Neural progenitor cell (in vitro differentiated cells): ENCODE data around the gene EYS. TPM values are rescaled to one million over a fixed set of nuclear protein-coding genes. Genes with fewer than 3 reads are reported as not detected.

Source experiments
- DNase-seq: peaks from one replicate; pipeline ENCODE4 v3.0.0-alpha.2; 2016; ENCODE audit warnings: low spot score
- H2AFZ ChIP-seq: fragments of 200-600 bp; sonication (generic); replicated peaks from 2 replicates; pipeline ENCODE4 v1.6.1; 2016; ENCODE audit warnings: antibody characterized with exemption
- H3F3A ChIP-seq: fragments of 200-600 bp; sonication (generic); 2 replicates; pipeline ENCODE4 v1.6.1; 2016; ENCODE audit warnings: antibody characterized with exemption, low read depth
- H3K27ac ChIP-seq: fragments of 200-600 bp; sonication (generic); 2 replicates; pipeline ENCODE4 v1.5.1; 2016; ENCODE audit warnings: mild to moderate bottlenecking
- H3K27me3 ChIP-seq: fragments of 200-600 bp; sonication (generic); 2 replicates; pipeline ENCODE4 v1.6.1; 2016; ENCODE audit warnings: mild to moderate bottlenecking, moderate library complexity
- H3K36me3 ChIP-seq: fragments of 200-600 bp; sonication (generic); 2 replicates; pipeline ENCODE4 v1.5.1; 2016
- H3K4me1 ChIP-seq: fragments of 200-600 bp; sonication (generic); 2 replicates; pipeline ENCODE4 v1.6.1; 2016; ENCODE audit warnings: mixed run types
- H3K4me2 ChIP-seq: fragments of 200-600 bp; sonication (generic); 2 replicates; pipeline ENCODE4 v1.6.1; 2016
- H3K4me3 ChIP-seq: fragments of 200-600 bp; sonication (generic); 2 replicates; pipeline ENCODE4 v1.5.1; 2016
- H3K79me2 ChIP-seq: fragments of 200-600 bp; sonication (generic); 2 replicates; pipeline ENCODE4 v1.6.1; 2016; ENCODE audit warnings: low read depth
- H3K9ac ChIP-seq: fragments of 200-600 bp; sonication (generic); 2 replicates; pipeline ENCODE4 v1.6.1; 2016
- H3K9me3 ChIP-seq: fragments of 200-600 bp; sonication (generic); 2 replicates; pipeline ENCODE4 v1.5.1; 2016; ENCODE audit warnings: low read depth
- H4K20me1 ChIP-seq: fragments of 200-600 bp; sonication (generic); 2 replicates; pipeline ENCODE4 v1.6.1; 2016; ENCODE audit warnings: low read depth
- H3K27ac Mint-ChIP-seq: 3 replicates; pipeline ENCODE4 v1.8.0; 2021; ENCODE audit warnings: mixed read lengths
- H3K27me3 Mint-ChIP-seq: 2 replicates; pipeline ENCODE4 v1.8.0; 2022; ENCODE audit warnings: low read depth, mild to moderate bottlenecking, inconsistent platforms, moderate library complexity, mixed read lengths; ENCODE audit not compliant: insufficient read depth
- H3K36me3 Mint-ChIP-seq: 3 replicates; pipeline ENCODE4 v1.8.0; 2021; ENCODE audit warnings: mixed read lengths
- H3K4me1 Mint-ChIP-seq: 3 replicates; pipeline ENCODE4 v1.8.0; 2021; ENCODE audit warnings: mixed read lengths
- H3K4me3 Mint-ChIP-seq: 3 replicates; pipeline ENCODE4 v1.8.0; 2021; ENCODE audit warnings: mild to moderate bottlenecking, moderate library complexity, mixed read lengths
- H3K9me3 Mint-ChIP-seq: 3 replicates; pipeline ENCODE4 v1.8.0; 2020; ENCODE audit warnings: mixed read lengths
- CTCF ChIP-seq: fragments of 200-600 bp; sonication (generic); IDR thresholded peaks from 2 replicates; pipeline ENCODE4 v1.5.1; 2017; ENCODE audit warnings: antibody characterized with exemption, mild to moderate bottlenecking
- EZH2 ChIP-seq: fragments of 200-600 bp; sonication (generic); IDR thresholded peaks from 2 replicates; pipeline ENCODE4 v1.6.1; 2017; ENCODE audit warnings: antibody characterized with exemption, mild to moderate bottlenecking, moderate library complexity
- EZH2phosphoT487 ChIP-seq: fragments of 200-600 bp; sonication (generic); IDR thresholded peaks from 2 replicates; pipeline ENCODE4 v1.6.1; 2017; ENCODE audit warnings: antibody characterized with exemption
- total RNA-seq: library from RNA; depleted of rRNA; stranded (reverse); fragments of >200 nt; gene quantifications from 2 replicates; pipeline ENCODE4 v1.2.3, GENCODE V29; 2015; ENCODE audit warnings: low replicate concordance

Gene EYS
- total RNA-seq, 1 donor from 2014 or later, result not detected

GRCh38 chr6:64848467-64848866 lies 858.6 kb downstream of the EYS start:
- no peak overlapping the region for H3K27ac Mint-ChIP-seq
- no peak for DNase-seq
- Histone ChIP-seq H3K79me2 (no peaks in the 10 kb centered on the region), H3K36me3 (no peaks in the 10 kb centered on the region), H3K9ac (no peak overlapping the region), H3K4me1 (no peaks in the 10 kb centered on the region), H3K4me2 (no peak overlapping the region), H3F3A (no peaks in the 10 kb centered on the region), H3K4me3 (no peak overlapping the region), H3K9me3 (no peaks in the 10 kb centered on the region), H4K20me1 (no peaks in the 10 kb centered on the region), H3K27ac (no peak overlapping the region), H2AFZ (no peak overlapping the region), H3K27me3 (no peaks in the 10 kb centered on the region)
- H3K36me3 Mint-ChIP-seq, result no peaks in the 10 kb centered on the region
- TF ChIP-seq EZH2 (no peak), CTCF (no peak), EZH2phosphoT487 (no peak)
- H3K4me3 Mint-ChIP-seq, result no peak overlapping the region
- H3K27me3 Mint-ChIP-seq, result no peaks in the 10 kb centered on the region
- H3K4me1 Mint-ChIP-seq, result no peaks in the 10 kb centered on the region
- peaks cover 3% of the 10 kb centered on the region for H3K9me3 Mint-ChIP-seq

DNA sequence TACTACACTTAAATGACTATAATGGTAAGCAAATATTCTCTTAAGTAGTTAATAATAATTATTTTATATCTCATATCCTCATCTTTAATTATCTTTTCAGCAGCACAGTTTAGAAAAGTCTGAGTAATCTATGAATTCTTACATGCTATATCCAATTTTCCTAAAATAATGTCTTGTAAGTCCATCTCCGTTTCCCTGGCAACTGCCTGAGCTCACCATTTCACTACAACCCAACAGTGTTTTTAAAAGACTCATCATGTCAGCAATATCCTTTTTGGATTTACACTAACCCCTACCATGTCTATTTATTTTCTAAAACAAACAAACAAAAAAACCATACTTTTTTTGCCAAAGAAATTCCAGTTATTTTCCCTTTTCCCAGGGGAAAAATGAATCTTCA lies 859.6 kb downstream of the EYS start:
- H3K9ac ChIP-seq, result no peak overlapping the region
- H3K27ac ChIP-seq, result no peak overlapping the region
- Mint-ChIP-seq H3K27ac (no peak overlapping the region), H3K27me3 (no peaks in the 10 kb centered on the region), H3K9me3 (peaks cover 3% of the 10 kb centered on the region), H3K36me3 (no peaks in the 10 kb centered on the region), H3K4me3 (no peak overlapping the region), H3K4me1 (no peaks in the 10 kb centered on the region)
- no peaks in the 10 kb centered on the region for H4K20me1 ChIP-seq
- no peak for TF ChIP-seq CTCF
- TF ChIP-seq EZH2phosphoT487, result no peak
- no peak for TF ChIP-seq EZH2
- no peaks in the 10 kb centered on the region for H3K79me2 ChIP-seq
- H2AFZ ChIP-seq, result no peak overlapping the region
- no peaks in the 10 kb centered on the region for H3K27me3 ChIP-seq
- H3K4me2 ChIP-seq, result no peak overlapping the region
- no peaks in the 10 kb centered on the region for H3K36me3 ChIP-seq
- H3F3A ChIP-seq, result no peaks in the 10 kb centered on the region
- no peaks in the 10 kb centered on the region for H3K4me1 ChIP-seq
- no peak for DNase-seq
- H3K4me3 ChIP-seq, result no peak overlapping the region
- H3K9me3 ChIP-seq, result no peaks in the 10 kb centered on the region

GRCh38 chr6:64838726-64839125 lies 868.3 kb downstream of the EYS start:
- Histone ChIP-seq H4K20me1 (no peaks in the 10 kb centered on the region), H3K79me2 (no peaks in the 10 kb centered on the region), H2AFZ (no peak overlapping the region), H3K9me3 (no peaks in the 10 kb centered on the region), H3K27ac (no peak overlapping the region), H3K4me2 (no peak overlapping the region), H3K4me3 (no peak overlapping the region), H3K27me3 (no peaks in the 10 kb centered on the region), H3K4me1 (no peaks in the 10 kb centered on the region), H3K9ac (no peak overlapping the region), H3K36me3 (no peaks in the 10 kb centered on the region), H3F3A (no peaks in the 10 kb centered on the region)
- H3K27me3 Mint-ChIP-seq, result no peaks in the 10 kb centered on the region
- no peak for DNase-seq
- H3K36me3 Mint-ChIP-seq, result no peaks in the 10 kb centered on the region
- TF ChIP-seq EZH2 (no peak), CTCF (no peak), EZH2phosphoT487 (no peak)
- no peak overlapping the region for H3K4me3 Mint-ChIP-seq
- no peaks in the 10 kb centered on the region for H3K9me3 Mint-ChIP-seq
- no peak overlapping the region for H3K27ac Mint-ChIP-seq
- H3K4me1 Mint-ChIP-seq, result peaks cover 3% of the 10 kb centered on the region
